OCI-LY1 (cell line): ENCODE measurements around the gene PTPRN2.

Experiments used
- EZH2 ChIP-seq: fragments of 200-600 bp; sonication (generic), shearing (Covaris generic); IDR thresholded peaks from 2 replicates; pipeline ENCODE4 v1.8.0; 2017; ENCODE audit warnings: borderline replicate concordance, mixed run types, mild to moderate bottlenecking, antibody characterized with exemption, low read length, moderate library complexity, mixed read lengths
- TF ChIP-seq, protein P1 (sequence below): fragments of 200-600 bp; sonication (generic), shearing (Covaris generic); IDR thresholded peaks from 2 replicates; pipeline ENCODE4 v1.5.1; 2017; ENCODE audit warnings: mild to moderate bottlenecking, antibody characterized with exemption, low read length, moderate library complexity, mixed read lengths

DNA sequence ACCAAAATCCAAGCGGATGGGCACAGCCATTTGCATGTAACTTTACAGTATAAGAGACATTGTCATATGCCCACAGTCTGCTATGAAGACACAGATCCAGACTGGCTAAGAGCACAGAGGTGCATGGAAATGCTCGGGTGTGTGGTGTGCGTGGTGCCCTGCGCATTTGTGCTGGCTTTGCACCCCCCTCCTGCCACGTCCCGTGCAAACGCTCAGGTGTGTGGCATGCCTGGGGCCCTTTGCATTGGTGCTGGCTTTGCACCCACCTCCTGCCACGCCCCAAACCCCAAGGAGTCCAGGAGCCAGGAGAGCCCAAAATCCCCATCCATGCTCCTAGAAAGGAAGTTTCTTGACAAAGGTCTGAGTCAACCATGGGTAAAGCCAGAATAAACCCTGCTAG, 306.2 kb downstream of the PTPRN2 start:
- TF ChIP-seq, protein P1, sequence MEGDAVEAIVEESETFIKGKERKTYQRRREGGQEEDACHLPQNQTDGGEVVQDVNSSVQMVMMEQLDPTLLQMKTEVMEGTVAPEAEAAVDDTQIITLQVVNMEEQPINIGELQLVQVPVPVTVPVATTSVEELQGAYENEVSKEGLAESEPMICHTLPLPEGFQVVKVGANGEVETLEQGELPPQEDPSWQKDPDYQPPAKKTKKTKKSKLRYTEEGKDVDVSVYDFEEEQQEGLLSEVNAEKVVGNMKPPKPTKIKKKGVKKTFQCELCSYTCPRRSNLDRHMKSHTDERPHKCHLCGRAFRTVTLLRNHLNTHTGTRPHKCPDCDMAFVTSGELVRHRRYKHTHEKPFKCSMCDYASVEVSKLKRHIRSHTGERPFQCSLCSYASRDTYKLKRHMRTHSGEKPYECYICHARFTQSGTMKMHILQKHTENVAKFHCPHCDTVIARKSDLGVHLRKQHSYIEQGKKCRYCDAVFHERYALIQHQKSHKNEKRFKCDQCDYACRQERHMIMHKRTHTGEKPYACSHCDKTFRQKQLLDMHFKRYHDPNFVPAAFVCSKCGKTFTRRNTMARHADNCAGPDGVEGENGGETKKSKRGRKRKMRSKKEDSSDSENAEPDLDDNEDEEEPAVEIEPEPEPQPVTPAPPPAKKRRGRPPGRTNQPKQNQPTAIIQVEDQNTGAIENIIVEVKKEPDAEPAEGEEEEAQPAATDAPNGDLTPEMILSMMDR = no peak
- no peak for TF ChIP-seq EZH2
